ENCODE results near the gene CAST.

- TF ChIP-seq CTCF (IDR thresholded peaks at IDR 0.05) (peak; percentile 69), ZFX (IDR thresholded peaks at IDR 0.05; ENCODE audit: borderline replicate concordance) (no peak)
Measured at GRCh38 chr5:96614110-96614691, 48.0 kb upstream of the CAST start.
